ENCODE results near the gene SLC38A3.
"Not testable (repeated sequence)": the region's sequence is repeated elsewhere in the genome, so short reads cannot be mapped to it uniquely, and the experiment has no call there.

Gene SLC38A3

GRCh38 chr3:50192689-50193141, 12.4 kb upstream of the SLC38A3 start:
- DNase-seq: peak; percentile 82

DNA sequence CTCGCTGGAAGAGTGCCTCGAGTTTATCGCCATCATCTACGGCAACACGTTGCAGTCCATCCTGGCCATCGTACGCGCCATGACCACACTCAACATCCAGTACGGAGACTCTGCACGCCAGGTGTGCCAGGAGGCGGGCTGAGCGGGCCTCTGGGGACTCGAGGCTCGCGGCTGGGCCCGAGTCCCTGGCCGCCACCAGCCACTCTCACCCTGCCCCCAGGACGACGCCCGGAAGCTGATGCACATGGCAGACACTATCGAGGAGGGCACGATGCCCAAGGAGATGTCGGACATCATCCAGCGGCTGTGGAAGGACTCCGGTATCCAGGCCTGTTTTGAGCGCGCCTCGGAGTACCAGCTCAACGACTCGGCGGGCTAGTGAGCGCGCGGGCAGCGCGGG, 11.8 kb upstream of the SLC38A3 start:
- DNase-seq: no peak

DNA sequence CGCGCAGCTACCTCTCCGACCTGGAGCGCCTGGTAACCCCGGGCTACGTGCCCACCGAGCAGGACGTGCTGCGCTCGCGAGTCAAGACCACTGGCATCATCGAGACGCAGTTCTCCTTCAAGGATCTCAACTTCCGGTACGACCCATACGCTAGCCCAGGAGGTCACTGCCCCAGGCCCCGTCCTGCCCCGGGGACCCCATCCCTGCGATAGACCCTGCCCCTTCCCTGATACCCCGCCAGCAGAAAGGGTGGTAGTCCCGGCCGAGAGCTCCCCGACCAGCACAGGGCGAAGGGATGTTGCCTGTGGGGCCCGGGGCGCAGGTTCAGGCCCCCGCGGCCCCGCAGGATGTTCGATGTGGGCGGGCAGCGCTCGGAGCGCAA, 11.3 kb upstream of the SLC38A3 start:
- DNase-seq: no peak

DNA sequence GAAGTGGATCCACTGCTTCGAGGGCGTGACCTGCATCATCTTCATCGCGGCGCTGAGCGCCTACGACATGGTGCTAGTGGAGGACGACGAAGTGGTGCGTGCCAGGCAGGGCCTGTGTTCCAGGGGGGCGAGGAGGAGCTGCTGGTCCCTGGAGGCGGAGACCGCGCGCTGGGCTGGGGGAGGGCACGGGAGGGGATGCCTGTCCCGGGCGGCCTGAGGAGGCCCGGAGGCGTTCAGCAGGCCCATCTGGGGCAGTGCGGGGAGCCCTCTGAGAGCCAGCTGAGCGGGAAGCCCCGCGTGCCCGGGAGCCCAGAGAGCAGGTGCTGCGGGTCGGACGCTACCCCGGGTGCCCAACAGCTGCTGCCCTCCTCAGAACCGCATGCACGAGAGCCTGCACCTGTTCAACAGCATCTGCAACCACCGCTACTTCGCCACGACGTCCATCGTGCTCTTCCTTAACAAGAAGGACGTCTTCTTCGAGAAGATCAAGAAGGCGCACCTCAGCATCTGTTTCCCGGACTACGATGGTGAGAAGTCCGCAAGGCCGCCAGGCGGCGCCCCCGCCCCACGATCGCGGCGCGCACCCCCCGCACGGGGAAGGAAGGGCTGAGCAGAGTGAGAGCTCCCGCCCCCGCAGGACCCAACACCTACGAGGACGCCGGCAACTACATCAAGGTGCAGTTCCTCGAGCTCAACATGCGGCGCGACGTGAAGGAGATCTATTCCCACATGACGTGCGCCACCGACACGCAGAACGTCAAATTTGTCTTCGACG, 10.8 kb upstream of the SLC38A3 start:
- DNase-seq: peak; percentile 84

DNA sequence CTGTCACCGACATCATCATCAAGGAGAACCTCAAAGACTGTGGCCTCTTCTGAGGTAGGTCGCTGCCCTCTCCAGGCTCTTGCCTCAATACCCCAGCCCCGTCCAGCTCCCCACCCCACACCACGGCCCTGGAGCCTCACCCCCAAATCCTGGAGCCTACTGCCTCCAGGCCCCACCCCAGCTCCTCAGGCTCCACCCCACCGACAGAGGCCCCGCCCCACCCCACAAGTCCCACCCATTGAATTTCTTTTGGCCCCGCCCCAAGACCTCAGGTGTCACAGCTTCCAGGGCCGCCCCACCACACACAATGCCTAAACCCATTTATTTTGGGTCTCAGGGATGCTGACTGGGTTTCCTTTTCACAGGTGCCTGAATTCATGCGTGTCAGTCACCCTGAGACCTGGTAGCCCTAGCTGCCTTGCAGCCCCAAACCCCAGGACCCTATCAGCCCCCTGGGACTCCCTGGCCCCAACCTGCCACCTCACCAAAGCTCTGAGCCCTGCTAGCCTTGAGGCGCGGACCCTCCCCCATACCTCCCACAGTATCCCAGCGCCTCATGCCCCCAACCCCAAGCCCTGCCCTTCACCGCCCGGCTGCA, 10.1 kb upstream of the SLC38A3 start:
- peak; percentile 31 for DNase-seq

GRCh38 chr3:50195501-50196252, 9.4 kb upstream of the SLC38A3 start:
- no peak for DNase-seq

GRCh38 chr3:50196253-50196801, 8.7 kb upstream of the SLC38A3 start:
- DNase-seq: no peak

DNA sequence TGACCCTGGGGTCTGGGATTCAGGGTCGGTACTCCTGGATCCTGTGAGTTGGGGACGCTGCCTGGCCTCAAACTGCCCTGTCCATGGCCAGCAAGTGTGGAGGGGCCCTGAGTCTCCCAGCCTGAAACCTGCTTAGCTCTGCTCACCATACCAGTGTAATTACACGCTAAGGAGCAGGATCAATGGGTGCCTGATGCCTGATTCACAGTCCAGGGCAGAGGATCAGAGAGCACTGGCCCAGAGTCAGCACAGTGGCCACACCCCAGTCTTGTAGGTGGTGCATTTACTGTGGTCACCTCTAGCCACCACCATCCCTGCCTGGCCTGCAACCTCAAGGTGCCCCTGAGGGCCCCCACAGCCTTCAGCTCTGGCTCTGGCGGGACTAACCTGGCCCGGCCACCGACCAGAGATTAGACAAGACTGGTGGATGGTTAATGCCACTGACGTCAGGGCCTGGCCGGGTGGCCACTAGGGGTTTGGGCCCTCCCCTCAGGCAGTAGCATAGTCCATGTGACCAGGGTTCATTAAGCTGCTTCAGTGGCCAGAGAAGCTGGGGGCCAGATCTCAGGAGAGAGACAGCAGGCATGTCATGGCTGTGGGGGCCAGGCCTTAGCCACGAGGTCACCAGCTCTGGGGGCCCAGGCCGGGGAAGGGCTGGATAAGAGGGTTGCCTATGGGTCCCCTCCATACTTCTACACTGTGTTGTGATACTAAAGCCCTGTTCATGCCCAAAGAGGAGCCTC, 3.3 kb upstream of the SLC38A3 start:
- DNase-seq: no peak

- DNase-seq: no peak
Observed at GRCh38 chr3:50202353-50203112, 2.5 kb upstream of the SLC38A3 start.

DNA sequence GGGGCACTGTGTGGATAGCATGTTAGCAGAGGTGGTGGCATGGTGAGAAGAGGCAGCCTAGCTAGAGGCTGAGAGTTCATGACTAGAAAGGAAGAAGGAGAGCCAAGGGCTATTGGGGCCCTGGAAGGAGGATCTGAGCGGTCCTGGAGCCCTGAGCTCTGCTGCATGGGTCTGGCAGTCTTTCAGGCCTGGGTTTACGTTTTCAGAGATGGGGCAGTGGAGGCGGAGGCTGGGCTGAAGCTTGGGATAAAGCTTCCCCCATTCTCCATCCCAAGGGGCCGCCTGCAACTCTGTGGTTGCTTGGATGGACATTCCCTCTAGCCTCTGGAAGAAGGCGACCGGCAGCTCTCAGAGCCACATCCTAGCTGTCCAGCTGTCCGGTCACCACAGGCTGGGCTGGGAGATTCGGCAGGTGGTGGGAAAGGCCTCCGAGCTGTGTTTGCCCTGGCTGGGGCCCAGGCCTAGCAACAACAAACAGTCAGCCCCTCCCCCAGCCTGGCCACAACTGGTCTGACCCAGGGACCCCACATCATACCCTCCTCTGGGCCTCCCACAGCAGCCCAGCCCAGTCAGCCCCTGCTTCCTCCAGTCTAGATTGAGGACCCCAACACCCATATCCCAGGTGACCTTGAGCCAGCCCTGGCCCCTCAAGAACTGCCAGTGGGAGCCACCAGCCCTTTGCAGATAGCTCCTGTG, 1.8 kb upstream of the SLC38A3 start:
- no peak for DNase-seq

DNA sequence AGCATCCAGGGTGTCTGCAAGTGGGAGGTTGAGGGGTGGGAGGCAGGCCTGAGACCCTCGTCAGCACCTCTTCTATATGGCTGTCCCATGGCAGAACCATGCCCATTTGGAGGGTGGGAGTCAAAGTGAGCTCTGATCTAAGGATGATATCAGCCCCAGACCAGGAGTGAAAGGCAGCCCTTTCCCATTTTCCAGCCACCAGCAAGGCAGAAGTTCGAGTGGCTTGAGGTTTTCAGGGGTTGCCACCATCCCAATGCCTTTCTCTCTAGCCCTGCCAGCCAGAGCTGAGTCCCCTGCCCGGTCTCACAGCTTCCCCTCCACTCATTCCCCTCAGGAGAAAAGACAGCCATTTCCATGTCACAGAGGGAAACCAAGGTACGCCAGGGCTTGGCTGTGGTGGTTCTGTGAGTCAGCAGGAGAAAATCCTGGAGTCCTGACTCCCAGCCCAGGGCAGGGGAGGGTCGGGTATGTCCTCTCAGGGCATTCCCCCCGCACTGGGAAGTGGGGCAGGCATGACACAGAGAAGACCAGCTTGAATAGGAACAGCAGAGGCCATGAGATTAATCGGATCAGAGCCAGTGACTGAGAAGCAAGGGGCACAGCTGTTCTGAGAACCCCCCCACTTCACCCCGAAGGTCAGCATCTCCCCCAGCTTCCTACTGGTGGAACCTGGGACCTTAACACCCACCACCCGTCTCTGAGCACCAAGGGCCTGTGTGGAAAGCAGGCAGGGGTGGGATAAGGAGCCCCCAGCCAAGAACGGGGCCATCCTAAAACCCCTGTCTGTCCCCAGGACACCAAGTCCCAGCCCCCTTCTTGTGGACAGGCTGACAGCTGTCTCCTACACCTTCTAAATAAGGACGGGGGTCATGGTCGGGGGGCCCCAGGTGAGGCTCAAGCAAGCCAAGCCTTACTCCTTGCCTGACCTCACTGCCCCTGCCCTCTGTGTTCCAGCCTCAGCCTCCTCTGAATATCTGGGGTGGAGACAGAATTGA, 965 bp upstream of the SLC38A3 start:
- no peak for DNase-seq

DNA sequence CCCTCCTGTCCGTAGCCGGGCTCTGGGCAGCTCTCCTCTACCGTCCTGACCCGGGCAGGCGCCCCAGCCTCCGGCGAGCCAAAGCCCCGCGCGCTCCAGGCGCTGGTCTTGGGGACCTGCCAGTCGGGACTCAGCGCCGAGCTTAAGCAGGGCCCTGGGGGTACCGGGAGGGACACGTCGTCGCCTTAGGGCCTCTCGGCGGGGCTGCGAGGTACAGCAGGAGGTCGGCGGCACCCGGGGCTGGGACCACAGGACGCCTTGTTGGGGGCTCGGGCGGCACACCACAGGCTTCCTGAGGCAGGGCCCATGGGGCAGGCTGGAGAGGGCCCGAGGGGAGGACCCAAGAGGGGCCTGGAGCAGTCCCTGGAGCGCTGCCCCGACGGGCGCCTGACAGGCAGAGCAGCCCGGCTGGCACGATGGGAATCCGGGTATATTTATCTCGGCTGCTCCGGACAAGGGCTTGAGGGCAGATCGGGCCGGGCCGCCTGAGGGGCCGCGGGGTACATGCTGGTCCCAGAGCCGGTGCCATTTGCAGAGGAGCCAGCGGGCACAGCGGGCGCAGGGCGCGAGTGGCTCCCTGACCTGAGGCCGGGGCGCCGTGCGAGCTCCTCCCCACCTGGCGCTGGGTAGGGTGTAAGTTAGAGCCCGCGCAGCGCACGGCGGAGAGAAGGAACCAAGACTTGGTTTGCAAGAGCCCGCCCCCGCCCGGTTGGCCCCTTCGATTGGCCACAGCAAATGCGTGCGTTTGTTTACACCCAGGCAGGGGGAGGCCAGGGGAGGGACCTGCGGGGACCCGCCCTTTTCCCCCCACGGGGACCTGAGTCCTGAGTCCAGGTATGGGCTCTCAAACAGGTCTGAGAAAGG, 574 bp downstream of the SLC38A3 start:
- DNase-seq: peak; percentile 34

DNA sequence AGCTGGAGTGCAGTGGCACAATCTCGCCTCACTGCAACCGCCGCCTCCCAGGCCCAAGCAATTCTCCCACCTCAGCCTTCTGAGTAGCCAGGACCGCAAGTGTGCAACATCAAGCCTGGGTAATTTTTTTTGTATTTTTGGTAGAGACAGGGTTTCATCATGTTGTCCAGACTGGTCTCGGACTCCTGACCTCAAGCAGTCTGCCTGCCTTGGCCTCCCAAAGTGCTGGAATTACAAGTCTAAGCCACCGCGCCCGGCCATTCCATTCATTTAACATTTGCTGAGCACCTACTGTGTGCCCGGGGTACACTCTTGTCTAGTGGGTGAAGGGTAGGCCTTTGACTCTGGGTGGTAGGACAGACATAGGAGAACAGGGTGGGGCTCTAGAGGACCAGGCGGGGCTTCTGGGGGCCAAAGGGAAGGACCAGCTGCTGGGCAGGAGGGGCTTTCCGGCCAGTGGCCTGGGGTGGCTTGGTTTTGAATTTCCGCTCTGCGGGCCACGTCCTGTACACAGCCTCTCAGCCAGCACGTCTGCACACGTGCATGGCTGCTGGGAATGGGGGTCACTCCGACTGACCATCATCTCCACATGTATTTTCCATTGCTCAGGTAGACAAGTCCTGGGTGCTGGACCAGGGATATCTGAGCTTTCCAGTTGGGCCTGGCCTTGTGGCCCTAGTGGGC, 2.4 kb downstream of the SLC38A3 start:
- no peak for DNase-seq

GRCh38 chr3:50208677-50209344, 3.7 kb downstream of the SLC38A3 start:
- DNase-seq: no peak

DNA sequence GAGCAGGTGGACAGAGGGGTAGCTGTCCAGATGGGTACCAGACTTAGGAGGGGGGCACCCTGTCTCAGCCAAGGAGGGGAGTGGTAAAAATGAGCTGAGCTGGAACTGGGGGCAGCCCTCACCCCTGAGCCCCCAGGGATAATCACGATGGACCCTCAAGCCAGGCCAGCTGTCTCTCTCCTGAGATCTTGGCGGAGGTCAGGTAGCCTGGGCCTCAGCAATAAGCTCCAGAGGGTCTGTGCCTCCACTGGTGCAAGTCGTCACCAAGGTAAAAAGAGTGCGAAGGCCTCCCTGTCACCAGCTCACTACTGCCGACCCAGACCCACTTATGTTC, 5.1 kb downstream of the SLC38A3 start:
- DNase-seq: no peak

DNA sequence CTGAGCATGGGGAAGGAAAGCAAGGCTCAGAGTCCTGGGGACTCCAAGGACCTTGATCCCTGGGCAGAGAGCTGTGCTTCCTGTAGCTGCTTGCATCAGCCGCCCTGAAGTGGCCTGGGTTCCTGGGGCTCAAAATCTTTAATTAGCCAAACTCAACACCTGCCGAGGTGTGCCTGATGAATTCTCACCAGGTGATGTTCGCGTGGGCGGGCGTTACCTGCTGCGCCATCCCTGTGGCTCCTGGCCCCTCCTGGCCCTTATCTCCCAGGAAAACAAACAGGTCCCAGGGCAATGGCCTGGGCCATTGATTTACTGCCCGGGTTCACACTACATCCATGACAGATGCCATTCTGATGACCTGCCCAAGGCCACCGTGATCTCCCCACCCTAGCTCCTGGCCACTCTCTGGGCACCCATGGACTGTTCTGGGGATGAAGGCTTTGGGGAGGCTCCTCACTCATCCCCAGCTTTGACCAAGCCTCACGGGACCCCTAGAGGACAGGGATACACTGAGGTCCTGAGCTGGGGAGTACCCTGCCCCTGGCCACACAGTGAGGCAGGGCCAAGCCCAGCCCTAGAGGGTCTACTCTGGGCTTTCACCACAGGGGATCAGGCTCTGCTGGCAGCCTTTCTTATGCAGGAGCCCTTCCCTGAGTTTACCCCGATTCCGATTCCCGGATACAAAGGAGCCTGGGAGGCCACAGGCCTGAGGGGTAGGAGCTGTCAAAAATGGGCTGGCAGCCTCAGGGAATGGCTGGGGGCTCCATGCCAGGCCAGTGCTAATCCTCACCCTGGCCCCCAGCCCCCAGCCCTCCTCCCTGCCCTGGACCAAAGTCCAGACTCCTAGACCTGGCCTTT, 5.7 kb downstream of the SLC38A3 start:
- DNase-seq: no peak

GRCh38 chr3:50211368-50211717, 6.3 kb downstream of the SLC38A3 start:
- DNase-seq: not testable (repeated sequence)
